Activated CD8-positive, alpha-beta memory T cell treated with anti-CD3 and anti-CD28 coated beads, Interleukin-2, amount 50 U/mL, for 4 hours (primary cell): ENCODE results near the gene CCDC12.
"Not testable (repeated sequence)": the region's sequence is repeated elsewhere in the genome, so short reads cannot be mapped to it uniquely, and the experiment has no call there.

Experiments
- DNase-seq: peaks from one replicate; pipeline ENCODE4 v3.0.0-alpha.2; 2020

CCDC12 gene

GRCh38 chr3:46978985-46979944, 2.7 kb upstream of the CCDC12 start, which contains the start of gene NBEAL2:
NBEAL2 (plus strand) TSS chr3:46979666; CDS start chr3:46979862, 196 bp downstream.
- peak; percentile 95 for DNase-seq

GRCh38 chr3:46978381-46978780, 1.8 kb upstream of the CCDC12 start:
- DNase-seq = no peak

- no peak for DNase-seq
Observed at GRCh38 chr3:46977811-46978195, 1.3 kb upstream of the CCDC12 start.

- no peak for DNase-seq
Observed at GRCh38 chr3:46974421-46975171, 1.9 kb downstream of the CCDC12 start.

GRCh38 chr3:46972396-46972795, 4.1 kb downstream of the CCDC12 start:
- DNase-seq = no peak

- no peak for DNase-seq
Observed at GRCh38 chr3:46971742-46972141, 4.8 kb downstream of the CCDC12 start.

GRCh38 chr3:46971151-46971550, 5.4 kb downstream of the CCDC12 start:
- no peak for DNase-seq

- no peak for DNase-seq
Observed at GRCh38 chr3:46970391-46971091, 6.0 kb downstream of the CCDC12 start.

- DNase-seq = no peak
Observed at GRCh38 chr3:46968783-46969428, 7.6 kb downstream of the CCDC12 start.

GRCh38 chr3:46966811-46967210, 9.7 kb downstream of the CCDC12 start:
- DNase-seq = no peak

GRCh38 chr3:46965151-46965550, 11.4 kb downstream of the CCDC12 start:
- DNase-seq = no peak

GRCh38 chr3:46964038-46964590, 12.4 kb downstream of the CCDC12 start:
- DNase-seq = not testable (repeated sequence)

- no peak for DNase-seq
Observed at GRCh38 chr3:46962990-46963389, 13.6 kb downstream of the CCDC12 start.

GRCh38 chr3:46962427-46962826, 14.1 kb downstream of the CCDC12 start:
- DNase-seq = no peak

- DNase-seq = no peak
Observed at GRCh38 chr3:46960835-46961234, 15.7 kb downstream of the CCDC12 start.

- DNase-seq = no peak
Observed at GRCh38 chr3:46960081-46960701, 16.4 kb downstream of the CCDC12 start.

- DNase-seq = peak; percentile 62
Observed at GRCh38 chr3:46959161-46959511, 17.4 kb downstream of the CCDC12 start.

GRCh38 chr3:46958467-46959160, 17.9 kb downstream of the CCDC12 start:
- no peak for DNase-seq

- DNase-seq = no peak
Observed at GRCh38 chr3:46957092-46957820, 19.3 kb downstream of the CCDC12 start.

- DNase-seq = no peak
Observed at GRCh38 chr3:46955801-46956259, 20.7 kb downstream of the CCDC12 start.
